Measurements from ENCODE around the gene CCDC57. TPM values are rescaled to one million over a fixed set of nuclear protein-coding genes. Genes with fewer than 3 reads are reported as not detected.

Gene CCDC57
- total and polyA plus RNA-seq, 2 experiments from 2014 or later: 10.6 to 15.3 TPM

- Histone ChIP-seq H3K9ac (no peak overlapping the region), H3K27ac (no peak overlapping the region), H3K79me2 (ENCODE audit: insufficient read depth) (peaks cover 70% of the 10 kb centered on the region), H3K4me2 (ENCODE audit: unreplicated experiment) (no peak overlapping the region), H4K20me1 (ENCODE audit: insufficient read depth) (peaks cover 6% of the 10 kb centered on the region; the same call in 1 of the 2 replicates), H3K9me2 (ENCODE audit: insufficient read depth) (no peaks in the 10 kb centered on the region), H3K9me3 (ENCODE audit: low read depth) (no peaks in the 10 kb centered on the region), H3K4me1 (ENCODE audit: insufficient read depth) (peaks cover 17% of the 10 kb centered on the region), H3K4me3 (no peak overlapping the region), H3F3A (ENCODE audit: insufficient read depth) (peaks cover 62% of the 10 kb centered on the region), H2AFZ (no peak overlapping the region), H3K27me3 (replicated peaks; ENCODE audit: insufficient read depth) (no peaks in the 10 kb centered on the region), H3K36me3 (ENCODE audit: low read depth) (peaks cover 49% of the 10 kb centered on the region)
- no peak for DNase-seq
- in situ Hi-C loops (cut with MboI): no loop called here
- WGBS, 2 experiments (ENCODE audit: low coverage in 1 of 2, low lambda C conversion rate in 2 of 2, missing lambda C conversion rate in 2 of 2): 92 to 93% methylated on average over 40 to 54 of the region's 54 CpGs
- TF ChIP-seq EZH2 (IDR thresholded peaks at IDR 0.05; ENCODE audit: insufficient read depth, poor library complexity, severe bottlenecking) (no peak), EZH2phosphoT487 (IDR thresholded peaks at IDR 0.05; ENCODE audit: insufficient read depth, low read depth) (no peak)
These were observed 36.4 kb upstream of the CCDC57 start for GRCh38 chr17:82248815-82249674.

- peaks cover 66% of the 10 kb centered on the region for H3F3A ChIP-seq (ENCODE audit: insufficient read depth)
- H3K27me3 ChIP-seq (replicated peaks; ENCODE audit: insufficient read depth): no peaks in the 10 kb centered on the region
- H3K4me1 ChIP-seq (ENCODE audit: insufficient read depth): peaks cover 17% of the 10 kb centered on the region
- 93 to 94% methylated on average over 27 to 28 of the region's 28 CpGs for WGBS, 2 experiments (ENCODE audit: low coverage in 1 of 2, low lambda C conversion rate in 2 of 2, missing lambda C conversion rate in 2 of 2)
- H4K20me1 ChIP-seq (ENCODE audit: insufficient read depth): peaks cover 6% of the 10 kb centered on the region; the same call in 1 of the 2 replicates
- DNase-seq: no peak
- in situ Hi-C loops (cut with MboI): no loop called here
- H2AFZ ChIP-seq: no peak overlapping the region
- TF ChIP-seq EZH2phosphoT487 (IDR thresholded peaks at IDR 0.05; ENCODE audit: insufficient read depth, low read depth) (no peak), EZH2 (IDR thresholded peaks at IDR 0.05; ENCODE audit: insufficient read depth, poor library complexity, severe bottlenecking) (no peak)
- peak overlapping the region; percentile 87; the same call in 1 of the 2 replicates for H3K27ac ChIP-seq
- peaks cover 50% of the 10 kb centered on the region for H3K36me3 ChIP-seq (ENCODE audit: low read depth)
- no peak overlapping the region for H3K4me2 ChIP-seq (ENCODE audit: unreplicated experiment)
- no peak overlapping the region for H3K9ac ChIP-seq
- no peak overlapping the region for H3K4me3 ChIP-seq
- H3K9me3 ChIP-seq (ENCODE audit: low read depth): no peaks in the 10 kb centered on the region
- peaks cover 65% of the 10 kb centered on the region for H3K79me2 ChIP-seq (ENCODE audit: insufficient read depth)
- no peaks in the 10 kb centered on the region for H3K9me2 ChIP-seq (ENCODE audit: insufficient read depth)
These were observed 35.4 kb upstream of the CCDC57 start for GRCh38 chr17:82247856-82248671.

GRCh38 chr17:82247182-82247823, 34.7 kb upstream of the CCDC57 start:
- Histone ChIP-seq H4K20me1 (ENCODE audit: insufficient read depth) (peaks cover 6% of the 10 kb centered on the region; the same call in 1 of the 2 replicates), H3K9ac (peak overlapping the region; percentile 65), H3K4me2 (ENCODE audit: unreplicated experiment) (no peak overlapping the region), H3K4me1 (ENCODE audit: insufficient read depth) (peaks cover 20% of the 10 kb centered on the region), H2AFZ (no peak overlapping the region), H3K27me3 (replicated peaks; ENCODE audit: insufficient read depth) (no peaks in the 10 kb centered on the region), H3F3A (ENCODE audit: insufficient read depth) (peaks cover 64% of the 10 kb centered on the region), H3K9me2 (ENCODE audit: insufficient read depth) (no peaks in the 10 kb centered on the region), H3K36me3 (ENCODE audit: low read depth) (peaks cover 42% of the 10 kb centered on the region), H3K79me2 (ENCODE audit: insufficient read depth) (peaks cover 57% of the 10 kb centered on the region), H3K4me3 (no peak overlapping the region), H3K9me3 (ENCODE audit: low read depth) (no peaks in the 10 kb centered on the region), H3K27ac (peak overlapping the region; percentile 87)
- DNase-seq: no peak
- TF ChIP-seq EZH2phosphoT487 (IDR thresholded peaks at IDR 0.05; ENCODE audit: insufficient read depth, low read depth): no peak
- no peak for TF ChIP-seq EZH2 (IDR thresholded peaks at IDR 0.05; ENCODE audit: insufficient read depth, poor library complexity, severe bottlenecking)
- 75 to 76% methylated on average over 22 of the region's 22 CpGs for WGBS, 2 experiments (ENCODE audit: low coverage in 1 of 2, low lambda C conversion rate in 2 of 2, missing lambda C conversion rate in 2 of 2)
- in situ Hi-C loops (cut with MboI): no loop called here
